ENCODE results near the gene UBC. TPM values are rescaled to one million over a fixed set of nuclear protein-coding genes. Genes with fewer than 3 reads are reported as not detected.

Gene UBC
- total and polyA plus RNA-seq, 9 of the 15 experiments (the other 6 are each of a cell fraction or from before 2014, with no cell fraction given), result 533 to 1,153 (median 813) TPM

DNA sequence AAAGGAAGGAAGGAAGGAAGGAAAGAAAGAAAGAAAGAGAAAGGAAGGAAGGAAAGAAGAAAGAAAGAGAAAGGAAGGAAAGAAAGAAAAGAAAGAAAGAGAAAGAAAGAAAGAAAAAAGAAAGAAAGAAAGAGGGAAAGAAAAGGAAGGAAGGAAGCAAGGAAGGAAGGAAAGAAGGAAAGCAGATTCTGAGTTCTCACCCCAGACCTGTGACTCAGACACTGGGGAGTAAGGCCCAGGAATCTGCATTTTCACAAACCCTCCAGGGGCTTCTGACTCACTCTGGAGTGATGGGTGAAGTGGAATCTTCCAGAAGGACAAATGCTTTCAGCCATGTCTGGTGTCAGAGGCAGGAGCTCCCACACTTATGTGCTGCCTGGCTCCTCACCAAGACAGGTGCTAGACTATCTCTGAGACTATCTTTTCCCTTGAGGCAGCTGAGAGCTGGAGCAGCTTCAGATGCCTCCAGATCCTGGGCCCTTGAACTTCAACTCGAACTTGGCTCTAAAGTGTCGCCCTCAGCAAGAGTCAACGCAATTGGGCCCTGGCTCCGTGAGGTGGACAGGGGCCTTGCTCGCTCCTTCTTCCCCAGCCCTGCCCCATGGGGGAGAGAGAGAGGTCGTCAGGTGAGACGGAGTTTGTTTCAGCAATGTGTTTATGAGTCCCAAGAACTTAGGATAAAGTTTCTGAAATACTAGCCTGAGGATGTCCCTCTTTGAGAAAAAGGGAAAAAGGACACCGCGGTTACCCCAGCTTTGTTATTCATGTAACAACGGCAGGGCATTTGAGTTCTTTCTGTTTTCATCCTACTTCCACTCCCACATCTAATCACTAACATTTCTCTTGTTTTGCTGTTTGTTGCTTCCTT, 31.0 kb downstream of the UBC start (continued):
- TF ChIP-seq SMC3 (conservative IDR thresholded peaks at IDR 0.05; ENCODE audit: insufficient read depth, low read depth, low read length) (no peak), ZNF778 (CRISPR knock-in tag; IDR thresholded peaks at IDR 0.05) (no peak), SAFB (IDR thresholded peaks at IDR 0.05; ENCODE audit: borderline replicate concordance, low read depth, low read length) (no peak), KDM2B (CRISPR knock-in tag; IDR thresholded peaks at IDR 0.05) (no peak), HCFC1 (IDR thresholded peaks at IDR 0.05; ENCODE audit: low read depth, low read length) (no peak), DMBX1 (CRISPR knock-in tag; IDR thresholded peaks at IDR 0.05; ENCODE audit: borderline replicate concordance) (no peak), ZNF253 (CRISPR knock-in tag; conservative IDR thresholded peaks at IDR 0.05) (no peak), GABPB1 (CRISPR knock-in tag; IDR thresholded peaks at IDR 0.05) (no peak), AFF4 (CRISPR knock-in tag; IDR thresholded peaks at IDR 0.05) (no peak), ZNF24 (IDR thresholded peaks at IDR 0.05) (no peak), ELF1 (tag; IDR thresholded peaks at IDR 0.05) (no peak), ZNF592 (IDR thresholded peaks at IDR 0.05) (peak; percentile 52; the same call in 1 of the 2 replicates), PTRF (tag; IDR thresholded peaks at IDR 0.05) (no peak), PHTF2 (CRISPR knock-in tag; IDR thresholded peaks at IDR 0.05) (no peak), SAP30 (IDR thresholded peaks at IDR 0.05; ENCODE audit: borderline replicate concordance, insufficient read depth, low read depth, low read length, poor library complexity, severe bottlenecking) (no peak)
- TF ChIP-seq, protein P1, sequence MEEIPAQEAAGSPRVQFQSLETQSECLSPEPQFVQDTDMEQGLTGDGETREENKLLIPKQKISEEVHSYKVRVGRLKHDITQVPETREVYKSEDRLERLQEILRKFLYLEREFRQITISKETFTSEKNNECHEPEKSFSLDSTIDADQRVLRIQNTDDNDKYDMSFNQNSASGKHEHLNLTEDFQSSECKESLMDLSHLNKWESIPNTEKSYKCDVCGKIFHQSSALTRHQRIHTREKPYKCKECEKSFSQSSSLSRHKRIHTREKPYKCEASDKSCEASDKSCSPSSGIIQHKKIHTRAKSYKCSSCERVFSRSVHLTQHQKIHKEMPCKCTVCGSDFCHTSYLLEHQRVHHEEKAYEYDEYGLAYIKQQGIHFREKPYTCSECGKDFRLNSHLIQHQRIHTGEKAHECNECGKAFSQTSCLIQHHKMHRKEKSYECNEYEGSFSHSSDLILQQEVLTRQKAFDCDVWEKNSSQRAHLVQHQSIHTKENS (CRISPR knock-in tag; IDR thresholded peaks at IDR 0.05), result no peak

Data from K562 (cell line).